ENCODE data around the gene UHRF2. TPM values are rescaled to one million over a fixed set of nuclear protein-coding genes. Genes with fewer than 3 reads are reported as not detected.
A peak's percentile ranks its signal among the peaks of the same experiment; 100 is the strongest.

Gene UHRF2
- total RNA-seq, 1 donor from 2014 or later: 16.0 TPM

GRCh38 chr9:6461619-6462018 lies 48.6 kb downstream of the UHRF2 start:
- ATAC-seq (no peak), DNase-seq (ENCODE audit: missing footprints) (no peak)
- intact Hi-C loops (cut with DNase I): no loop called here

GRCh38 chr9:6467006-6467625 lies 54.1 kb downstream of the UHRF2 start:
- DNase-seq (ENCODE audit: missing footprints) (no peak), ATAC-seq (no peak)
- intact Hi-C loops (cut with DNase I): no loop called here

GRCh38 chr9:6471231-6471850 lies 58.3 kb downstream of the UHRF2 start:
- ATAC-seq (no peak), DNase-seq (ENCODE audit: missing footprints) (no peak)
- intact Hi-C loops (cut with DNase I): no loop called here

GRCh38 chr9:6473151-6473550 lies 60.2 kb downstream of the UHRF2 start:
- no peak for ATAC-seq
- DNase-seq (ENCODE audit: missing footprints): no peak
- intact Hi-C loops (cut with DNase I): no loop called here

GRCh38 chr9:6479959-6480358 lies 67.0 kb downstream of the UHRF2 start:
- ATAC-seq: no peak
- no peak for DNase-seq (ENCODE audit: missing footprints)
- intact Hi-C loops (cut with DNase I): no loop called here

- no peak for ATAC-seq
Observed at GRCh38 chr9:6484210-6484609, 71.2 kb downstream of the UHRF2 start.

GRCh38 chr9:6488395-6488794 lies 75.4 kb downstream of the UHRF2 start:
- ATAC-seq (no peak), DNase-seq (ENCODE audit: missing footprints) (no peak)
- intact Hi-C loops (cut with DNase I): no loop called here

More at GRCh38 chr9:6484210-6484609, 71.2 kb downstream of the UHRF2 start:
- no peak for DNase-seq (ENCODE audit: missing footprints)
- intact Hi-C loops (cut with DNase I): no loop called here

GRCh38 chr9:6489099-6489498 lies 76.1 kb downstream of the UHRF2 start:
- ATAC-seq: no peak
- intact Hi-C loops (cut with DNase I): no loop called here
- no peak for DNase-seq (ENCODE audit: missing footprints)

- no peak for ATAC-seq
- intact Hi-C loops (cut with DNase I): no loop called here
- DNase-seq (ENCODE audit: missing footprints): no peak
Observed at GRCh38 chr9:6490863-6491262, 77.9 kb downstream of the UHRF2 start.

- DNase-seq (ENCODE audit: missing footprints): no peak
- ATAC-seq: peak; percentile 20
- intact Hi-C loops (cut with DNase I): no loop called here
Observed at GRCh38 chr9:6495466-6495865, 82.5 kb downstream of the UHRF2 start.

GRCh38 chr9:6498982-6499381 lies 86.0 kb downstream of the UHRF2 start:
- DNase-seq (ENCODE audit: missing footprints) (no peak), ATAC-seq (no peak)
- intact Hi-C loops (cut with DNase I): no loop called here

- intact Hi-C loops (cut with DNase I): no loop called here
- ATAC-seq: no peak
- DNase-seq (ENCODE audit: missing footprints): no peak
Observed at GRCh38 chr9:6501526-6502210, 88.7 kb downstream of the UHRF2 start.

- ATAC-seq (no peak), DNase-seq (ENCODE audit: missing footprints) (no peak)
- intact Hi-C loops (cut with DNase I): no loop called here
Observed at GRCh38 chr9:6502399-6502798, 89.4 kb downstream of the UHRF2 start.

- ATAC-seq (no peak), DNase-seq (ENCODE audit: missing footprints) (no peak)
- intact Hi-C loops (cut with DNase I): no loop called here
Observed at GRCh38 chr9:6506571-6506970, 93.6 kb downstream of the UHRF2 start.

GRCh38 chr9:6512085-6512657 lies 99.2 kb downstream of the UHRF2 start:
- intact Hi-C loops (cut with DNase I): no loop called here

GRCh38 chr9:6522263-6522662 lies 109.3 kb downstream of the UHRF2 start:
- no peak for ATAC-seq
- intact Hi-C loops (cut with DNase I): no loop called here
- DNase-seq (ENCODE audit: missing footprints): no peak

More at GRCh38 chr9:6512085-6512657, 99.2 kb downstream of the UHRF2 start:
- ATAC-seq: no peak
- DNase-seq (ENCODE audit: missing footprints): no peak

- no peak for ATAC-seq
- intact Hi-C loops (cut with DNase I): no loop called here
- no peak for DNase-seq (ENCODE audit: missing footprints)
Observed at GRCh38 chr9:6525326-6526045, 112.5 kb downstream of the UHRF2 start.

GRCh38 chr9:6535594-6535993 lies 122.6 kb downstream of the UHRF2 start:
- intact Hi-C loops (cut with DNase I): no loop called here
- ATAC-seq (no peak), DNase-seq (ENCODE audit: missing footprints) (no peak)

- ATAC-seq (no peak), DNase-seq (ENCODE audit: missing footprints) (no peak)
- intact Hi-C loops (cut with DNase I): no loop called here
Observed at GRCh38 chr9:6538666-6539071, 125.7 kb downstream of the UHRF2 start.
